OCI-LY1 (cell line): ENCODE results near the gene NFX1.
"Not testable (repeated sequence)": the region's sequence is repeated elsewhere in the genome, so short reads cannot be mapped to it uniquely, and the experiment has no call there.

Experiments used
- H2AFZ ChIP-seq: fragments of 200-600 bp; sonication (generic), shearing (Covaris generic); 2 replicates; pipeline ENCODE4 v1.6.0; 2014; ENCODE audit warnings: antibody characterized with exemption, mild to moderate bottlenecking, low read length
- H3F3A ChIP-seq: fragments of 200-600 bp; sonication (generic), shearing (Covaris generic); 2 replicates; pipeline ENCODE4 v1.6.0; 2014; ENCODE audit warnings: mild to moderate bottlenecking, antibody characterized with exemption, low read length, moderate library complexity; ENCODE audit not compliant: insufficient read depth
- H3K27ac ChIP-seq: fragments of 200-600 bp; sonication (generic); 2 replicates; pipeline ENCODE4 v1.5.1; 2014; ENCODE audit warnings: low read length, mixed run types, mild to moderate bottlenecking, low read depth; ENCODE audit not compliant: poor library complexity, severe bottlenecking
- H3K27me3 ChIP-seq: fragments of 200-600 bp; sonication (generic); 2 replicates; pipeline ENCODE4 v1.6.0; 2014; ENCODE audit warnings: antibody characterized with exemption, mild to moderate bottlenecking, low read length, moderate library complexity; ENCODE audit not compliant: insufficient read depth
- H3K36me3 ChIP-seq: fragments of 200-600 bp; sonication (generic); 2 replicates; pipeline ENCODE4 v1.6.1; 2014; ENCODE audit warnings: mild to moderate bottlenecking, antibody characterized with exemption, low read length, moderate library complexity, mixed read lengths; ENCODE audit not compliant: insufficient read depth
- H3K4me1 ChIP-seq: fragments of 200-600 bp; sonication (generic); 2 replicates; pipeline ENCODE4 v1.5.1; 2014; ENCODE audit warnings: mild to moderate bottlenecking, low read length, moderate library complexity; ENCODE audit not compliant: insufficient read depth, severe bottlenecking
- H3K4me2 ChIP-seq: fragments of 200-600 bp; sonication (generic), shearing (Covaris generic); 2 replicates; pipeline ENCODE4 v1.6.1; 2014; ENCODE audit warnings: low read length
- H3K4me3 ChIP-seq: fragments of 200-600 bp; sonication (generic); 2 replicates; pipeline ENCODE4 v1.5.1; 2014; ENCODE audit warnings: low read length, low read depth, mild to moderate bottlenecking, mixed read lengths; ENCODE audit not compliant: poor library complexity, severe bottlenecking
- H3K79me2 ChIP-seq: fragments of 200-600 bp; shearing (Covaris generic); 2 replicates; pipeline ENCODE4 v1.6.1; 2016; ENCODE audit warnings: mixed run types, low read length, mixed read lengths; ENCODE audit not compliant: insufficient read depth
- H3K9ac ChIP-seq: fragments of 200-600 bp; sonication (generic), shearing (Covaris generic); 2 replicates; pipeline ENCODE4 v1.6.1; 2014; ENCODE audit warnings: mild to moderate bottlenecking, low read length, mixed read lengths
- H3K9me2 ChIP-seq: fragments of 200-600 bp; sonication (generic), shearing (Covaris generic); 2 replicates; pipeline ENCODE4 v1.6.1; 2014; ENCODE audit warnings: low read depth, mild to moderate bottlenecking, low read length, mixed read lengths
- H3K9me3 ChIP-seq: fragments of 200-600 bp; shearing (Covaris generic); 2 replicates; pipeline ENCODE4 v1.6.1; 2014; ENCODE audit warnings: low read length, mixed read lengths
- H4K20me1 ChIP-seq: fragments of 200-600 bp; sonication (generic), shearing (Covaris generic); 2 replicates; pipeline ENCODE4 v1.6.0; 2016; ENCODE audit warnings: mild to moderate bottlenecking, low read length; ENCODE audit not compliant: insufficient read depth
- CTCF ChIP-seq: fragments of 200-600 bp; sonication (generic), shearing (Covaris generic); IDR thresholded peaks from 2 replicates; pipeline ENCODE4 v1.5.1; 2017; ENCODE audit warnings: mild to moderate bottlenecking, antibody characterized with exemption, low read length, moderate library complexity, mixed read lengths
- EZH2 ChIP-seq: fragments of 200-600 bp; sonication (generic), shearing (Covaris generic); IDR thresholded peaks from 2 replicates; pipeline ENCODE4 v1.8.0; 2017; ENCODE audit warnings: borderline replicate concordance, mixed run types, mild to moderate bottlenecking, antibody characterized with exemption, low read length, moderate library complexity, mixed read lengths

NFX1 gene

GRCh38 chr9:33402371-33402770 is 112.1 kb downstream of the NFX1 start, which contains the start of gene AQP7:
Gene AQP7 (minus strand): TSS chr9:33402568. CDS start chr9:33401262, 1,306 bp downstream.
- not testable (repeated sequence) for H3K79me2 ChIP-seq, H3K36me3 ChIP-seq, H3K9me3 ChIP-seq, H4K20me1 ChIP-seq, H3K4me1 ChIP-seq, H3K9me2 ChIP-seq, H2AFZ ChIP-seq, H3K27me3 ChIP-seq, H3K9ac ChIP-seq, H3K4me3 ChIP-seq, H3F3A ChIP-seq, H3K4me2 ChIP-seq, H3K27ac ChIP-seq

- H3K9ac ChIP-seq = no peak overlapping the region
- no peaks in the 10 kb centered on the region for H3K36me3 ChIP-seq
- no peaks in the 10 kb centered on the region for H4K20me1 ChIP-seq
These were observed 113.8 kb downstream of the NFX1 start for GRCh38 chr9:33403941-33404787.

GRCh38 chr9:33404788-33405362 is 114.6 kb downstream of the NFX1 start:
- no peaks in the 10 kb centered on the region for H3K36me3 ChIP-seq
- no peaks in the 10 kb centered on the region for H3K9me2 ChIP-seq
- no peaks in the 10 kb centered on the region for H3K27me3 ChIP-seq
- no peak overlapping the region for H3K4me3 ChIP-seq
- H3K27ac ChIP-seq = no peak overlapping the region
- no peaks in the 10 kb centered on the region for H3K79me2 ChIP-seq
- no peak overlapping the region for H2AFZ ChIP-seq
- no peaks in the 10 kb centered on the region for H3F3A ChIP-seq
- H3K4me1 ChIP-seq = no peaks in the 10 kb centered on the region
- no peaks in the 10 kb centered on the region for H3K9me3 ChIP-seq
- H3K4me2 ChIP-seq = no peak overlapping the region
- H4K20me1 ChIP-seq = no peaks in the 10 kb centered on the region
- TF ChIP-seq EZH2 = no peak
- no peak for TF ChIP-seq CTCF
- H3K9ac ChIP-seq = no peak overlapping the region

More at GRCh38 chr9:33403941-33404787, 113.8 kb downstream of the NFX1 start:
- Histone ChIP-seq H3K4me3 (no peak overlapping the region), H3K27me3 (no peaks in the 10 kb centered on the region), H3K27ac (no peak overlapping the region), H3K4me2 (no peak overlapping the region), H3K9me2 (no peaks in the 10 kb centered on the region), H3K4me1 (no peaks in the 10 kb centered on the region), H2AFZ (no peak overlapping the region), H3K79me2 (no peaks in the 10 kb centered on the region), H3K9me3 (no peaks in the 10 kb centered on the region), H3F3A (no peaks in the 10 kb centered on the region)
- TF ChIP-seq CTCF (no peak), EZH2 (no peak)
